ENCODE measurements around the gene NBAS.

DNA sequence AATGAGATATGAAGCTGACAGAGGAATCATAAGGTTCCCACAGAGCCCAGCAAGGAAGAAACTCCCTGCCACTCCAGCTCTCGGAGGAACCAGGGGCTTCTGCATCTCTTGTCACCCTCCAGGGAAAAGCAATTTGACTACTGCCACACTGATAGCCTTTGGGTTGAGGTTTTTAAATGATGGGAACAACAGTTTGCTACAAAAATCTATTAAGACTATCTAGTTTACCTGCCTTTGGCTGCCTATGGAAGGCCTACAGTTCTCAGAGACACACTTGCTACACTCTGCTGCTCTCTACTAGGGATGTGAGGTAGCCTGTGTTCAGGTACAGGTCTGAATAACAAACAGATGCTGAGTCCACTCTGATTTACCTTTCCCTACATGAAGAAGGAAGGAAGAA is 161.9 kb downstream of the NBAS start:
- TF ChIP-seq BRCA1 (CRISPR knock-in tag; IDR thresholded peaks at IDR 0.05) (no peak), STAG1 (CRISPR knock-in tag; IDR thresholded peaks at IDR 0.05) (no peak), ZNF232 (CRISPR knock-in tag; IDR thresholded peaks at IDR 0.05; ENCODE audit: borderline replicate concordance) (no peak), POLR2A (IDR thresholded peaks at IDR 0.05; ENCODE audit: insufficient read depth in 1 of 2, low read depth in 2 of 2, low read length in 2 of 2) (no peak), ZNF136 (CRISPR knock-in tag; IDR thresholded peaks at IDR 0.05; ENCODE audit: low read depth) (no peak), BHLHE40 (IDR thresholded peaks at IDR 0.05; ENCODE audit: low read length) (no peak), ZNF629 (CRISPR knock-in tag; conservative IDR thresholded peaks at IDR 0.05) (no peak)

All from HepG2 (cell line).